HepG2 (cell line): ENCODE data around the gene CCDC142. TPM values are rescaled to one million over a fixed set of nuclear protein-coding genes. Genes with fewer than 3 reads are reported as not detected.
A peak's percentile ranks its signal among the peaks of the same experiment; 100 is the strongest.

Source experiments
- CCDC6 ChIP-seq: sonication (generic); formaldehyde crosslinking; IDR thresholded peaks from 2 replicates; pipeline ENCODE4 v1.8.1; 2022; ENCODE audit warnings: mild to moderate bottlenecking, missing genetic modification reagents, moderate library complexity
- GABPA ChIP-seq, 2 experiments: IDR thresholded peaks; 2 replicates each; pipeline ENCODE4 v1.6.1; 2011 to 2016; ENCODE audit warnings: low read depth in 2 of 2, low read length in 1 of 2, missing biosample characterization in 1 of 2, missing genetic modification characterization in 1 of 2
- HES4 ChIP-seq: sonication (generic); formaldehyde crosslinking; IDR thresholded peaks from 2 replicates; pipeline ENCODE4 v1.9.0; 2021; ENCODE audit warnings: mild to moderate bottlenecking, missing genetic modification reagents, borderline replicate concordance
- HHEX ChIP-seq: IDR thresholded peaks from 2 replicates; pipeline ENCODE4 v1.6.1; 2016; ENCODE audit warnings: control low read depth
- HIC2 ChIP-seq: sonication (generic); formaldehyde crosslinking; IDR thresholded peaks from 2 replicates; pipeline ENCODE4 v1.9.0; 2022; ENCODE audit warnings: low read depth, missing genetic modification reagents
- KLF15 ChIP-seq: sonication (generic); formaldehyde crosslinking; IDR thresholded peaks from 2 replicates; pipeline ENCODE4 v1.8.1; 2023; ENCODE audit warnings: borderline replicate concordance, mild to moderate bottlenecking, inconsistent platforms, missing genetic modification reagents, mixed read lengths
- MAFK ChIP-seq, 2 experiments: IDR thresholded peaks in 1 of 2; conservative IDR thresholded peaks in 1 of 2; 2 replicates each; pipeline ENCODE4 v1.6.1; 2011; ENCODE audit warnings: improper control_type of control experiment in 2 of 2, low read length in 2 of 2
- MAZ ChIP-seq, 2 experiments: sonication (generic) in 1 of 2; formaldehyde crosslinking in 1 of 2; IDR thresholded peaks; 2 replicates each; pipeline versions ENCODE4 v1.5.0 to v1.6.1; 2012 to 2020; ENCODE audit warnings: low read depth in 2 of 2, mild to moderate bottlenecking in 2 of 2, borderline replicate concordance in 1 of 2, improper control_type of control experiment in 1 of 2, low read length in 1 of 2, missing genetic modification reagents in 1 of 2, moderate library complexity in 1 of 2
- NCOA2 ChIP-seq: sonication (generic); formaldehyde crosslinking; IDR thresholded peaks from 2 replicates; pipeline ENCODE4 v1.8.0; 2022; ENCODE audit warnings: inconsistent platforms
- NFE2L2 ChIP-seq: fragments of 150-350 bp; IDR thresholded peaks from 2 replicates; pipeline ENCODE4 v1.6.1; 2014; ENCODE audit warnings: low read length
- RCOR2 ChIP-seq: IDR thresholded peaks from 2 replicates; pipeline ENCODE4 v1.6.1; 2016; ENCODE audit warnings: missing biosample characterization, missing genetic modification reagents
- RXRA ChIP-seq: sonication (generic); formaldehyde crosslinking; IDR thresholded peaks from 2 replicates; pipeline ENCODE4 v1.5.1; 2020; ENCODE audit warnings: missing genetic modification reagents
- SAP130 ChIP-seq: IDR thresholded peaks from 2 replicates; pipeline ENCODE4 v1.6.1; 2016; ENCODE audit warnings: low read depth
- SP1 ChIP-seq, 2 experiments: fragments of 450-650 bp in 1 of 2; sonication (generic) in 1 of 2; formaldehyde crosslinking in 1 of 2; IDR thresholded peaks; 2 replicates each; pipeline versions ENCODE4 v1.4.0 to v1.6.1; 2016 to 2020; ENCODE audit warnings: missing genetic modification reagents in 1 of 2
- TARDBP ChIP-seq: sonication (generic); formaldehyde crosslinking; IDR thresholded peaks from 2 replicates; pipeline ENCODE4 v1.8.0; 2022; ENCODE audit warnings: mild to moderate bottlenecking, missing genetic modification reagents
- TCF7L2 ChIP-seq: IDR thresholded peaks from 2 replicates; pipeline ENCODE4 v1.6.1; 2011; ENCODE audit warnings: mild to moderate bottlenecking, low read depth, low read length, moderate library complexity
- TEAD2 ChIP-seq: sonication (generic); formaldehyde crosslinking; IDR thresholded peaks from 2 replicates; pipeline ENCODE4 v1.9.0; 2021; ENCODE audit warnings: missing genetic modification reagents
- ZFY ChIP-seq: sonication (generic); formaldehyde crosslinking; IDR thresholded peaks from 2 replicates; pipeline ENCODE4 v1.4.0; 2020; ENCODE audit warnings: missing genetic modification reagents
- ZNF225 ChIP-seq: sonication (generic); formaldehyde crosslinking; IDR thresholded peaks from 2 replicates; pipeline ENCODE4 v1.4.0; 2020; ENCODE audit warnings: mild to moderate bottlenecking, missing genetic modification reagents
- ZNF256 ChIP-seq: sonication (generic); formaldehyde crosslinking; conservative IDR thresholded peaks from 2 replicates; pipeline ENCODE4 v1.4.0; 2020; ENCODE audit warnings: missing genetic modification reagents
- ZNF451 ChIP-seq: sonication (generic); formaldehyde crosslinking; IDR thresholded peaks from 2 replicates; pipeline ENCODE4 v1.5.0; 2020; ENCODE audit warnings: mild to moderate bottlenecking, missing genetic modification reagents
- ZNF607 ChIP-seq: sonication (generic); formaldehyde crosslinking; IDR thresholded peaks from 2 replicates; pipeline ENCODE4 v1.5.1; 2020; ENCODE audit warnings: missing genetic modification reagents, mild to moderate bottlenecking, borderline replicate concordance
- ZNF670 ChIP-seq: sonication (generic); formaldehyde crosslinking; IDR thresholded peaks from 2 replicates; pipeline ENCODE4 v1.8.0; 2022; ENCODE audit warnings: mild to moderate bottlenecking, missing genetic modification reagents, borderline replicate concordance
- ZNF792 ChIP-seq: IDR thresholded peaks from 2 replicates; pipeline ENCODE4 v1.6.1; 2016
- polyA plus RNA-seq, 8 experiments: library from polyadenylated mRNA; depleted of rRNA in 3 of 8; stranded (reverse) in 7 of 8; unstranded in 1 of 8; fragments of >200 nt; fragmentation: Illumina TruSeq in 4 of 8; extraction: Trizol in 4 of 8; gene quantifications; 2 replicates each; pipeline versions ENCODE4 v1.2.1 to v1.2.3, GENCODE V29; 2011 to 2016; ENCODE audit warnings: low read depth in 4 of 8, missing spikeins in 1 of 8, mixed read lengths in 1 of 8; ENCODE audit not compliant: insufficient read depth in 1 of 8
- total RNA-seq, 5 experiments: library from RNA; depleted of rRNA; stranded (reverse); fragments of >200 nt; fragmentation: Illumina TruSeq; extraction: Trizol; gene quantifications; 2 replicates each; pipeline ENCODE4 v1.2.3, GENCODE V29; 2016; ENCODE audit warnings: low read depth in 1 of 5
- TF ChIP-seq, protein P1 (sequence below): sonication (generic); formaldehyde crosslinking; IDR thresholded peaks from 2 replicates; pipeline ENCODE4 v1.8.0; 2022; ENCODE audit warnings: missing genetic modification reagents, mild to moderate bottlenecking, inconsistent platforms, borderline replicate concordance
- TF ChIP-seq, protein P2 (sequence below): sonication (generic); formaldehyde crosslinking; IDR thresholded peaks from 2 replicates; pipeline ENCODE4 v1.5.0; 2020; ENCODE audit warnings: mild to moderate bottlenecking, missing genetic modification reagents

CCDC142 gene
- total and polyA plus RNA-seq, 2 of the 13 experiments (the other 11 are each of a cell fraction or from before 2014, with no cell fraction given): 14.7 to 30.4 TPM

GRCh38 chr2:74513605-74514367, 31.0 kb upstream of the CCDC142 start (continued):
- TF ChIP-seq, protein P1, sequence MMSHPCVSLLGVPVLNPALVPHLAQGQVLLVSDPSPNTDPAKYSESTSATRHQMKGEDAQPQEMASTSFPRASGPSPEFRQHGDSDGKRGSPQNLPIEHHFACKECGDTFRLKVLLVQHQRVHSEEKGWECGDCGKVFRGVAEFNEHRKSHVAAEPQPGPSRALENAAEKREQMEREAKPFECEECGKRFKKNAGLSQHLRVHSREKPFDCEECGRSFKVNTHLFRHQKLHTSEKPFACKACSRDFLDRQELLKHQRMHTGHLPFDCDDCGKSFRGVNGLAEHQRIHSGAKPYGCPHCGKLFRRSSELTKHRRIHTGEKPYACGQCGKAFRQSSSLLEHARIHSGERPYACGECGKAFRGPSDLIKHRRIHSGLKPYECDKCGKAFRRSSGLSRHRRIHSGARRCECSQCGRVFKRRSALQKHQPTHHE: no peak
- TF ChIP-seq KLF15 (CRISPR knock-in tag) (no peak), CCDC6 (CRISPR knock-in tag) (peak; percentile 48; the same call in 1 of the 2 replicates), GABPA (IDR thresholded peaks at IDR 0.05; ENCODE audit: low read depth, low read length) (no peak), GABPA (CRISPR knock-in tag; IDR thresholded peaks at IDR 0.05; ENCODE audit: low read depth) (no peak), ZFY (CRISPR knock-in tag) (no peak), ZNF256 (CRISPR knock-in tag) (0 out of 2 replicates have a peak, but pooled peaks have one; percentile 10), NCOA2 (CRISPR knock-in tag) (0 out of 2 replicates have a peak, but pooled peaks have one; percentile 2), ZNF792 (CRISPR knock-in tag) (no peak), RXRA (CRISPR knock-in tag) (peak; percentile 25; the same call in 1 of the 2 replicates), ZNF451 (CRISPR knock-in tag) (no peak), TEAD2 (no peak), TARDBP (CRISPR knock-in tag) (peak; percentile 53; the same call in 1 of the 2 replicates), SAP130 (no peak), SP1 (IDR thresholded peaks at IDR 0.05) (no peak), SP1 (CRISPR knock-in tag; IDR thresholded peaks at IDR 0.05) (peak; percentile 12; the same call in 1 of the 2 replicates), ZNF225 (CRISPR knock-in tag) (0 out of 2 replicates have a peak, but pooled peaks have one; percentile 10), TCF7L2 (no peak), MAFK (conservative IDR thresholded peaks at IDR 0.05 in 1 of 2, IDR thresholded peaks at IDR 0.05 in 1 of 2; ENCODE audit: low read length in 2 of 2) (peak; percentile 38 to 62), MAZ (IDR thresholded peaks at IDR 0.05; ENCODE audit: borderline replicate concordance, low read depth, low read length) (no peak), MAZ (CRISPR knock-in tag; IDR thresholded peaks at IDR 0.05; ENCODE audit: low read depth) (0 out of 2 replicates have a peak, but pooled peaks have one; percentile 2), HES4 (CRISPR knock-in tag) (no peak), HIC2 (CRISPR knock-in tag) (no peak), RCOR2 (CRISPR knock-in tag) (no peak), ZNF670 (CRISPR knock-in tag) (no peak), ZNF607 (CRISPR knock-in tag) (0 out of 2 replicates have a peak, but pooled peaks have one; percentile 7), NFE2L2 (no peak), HHEX (CRISPR knock-in tag) (no peak)
- TF ChIP-seq, protein P2, sequence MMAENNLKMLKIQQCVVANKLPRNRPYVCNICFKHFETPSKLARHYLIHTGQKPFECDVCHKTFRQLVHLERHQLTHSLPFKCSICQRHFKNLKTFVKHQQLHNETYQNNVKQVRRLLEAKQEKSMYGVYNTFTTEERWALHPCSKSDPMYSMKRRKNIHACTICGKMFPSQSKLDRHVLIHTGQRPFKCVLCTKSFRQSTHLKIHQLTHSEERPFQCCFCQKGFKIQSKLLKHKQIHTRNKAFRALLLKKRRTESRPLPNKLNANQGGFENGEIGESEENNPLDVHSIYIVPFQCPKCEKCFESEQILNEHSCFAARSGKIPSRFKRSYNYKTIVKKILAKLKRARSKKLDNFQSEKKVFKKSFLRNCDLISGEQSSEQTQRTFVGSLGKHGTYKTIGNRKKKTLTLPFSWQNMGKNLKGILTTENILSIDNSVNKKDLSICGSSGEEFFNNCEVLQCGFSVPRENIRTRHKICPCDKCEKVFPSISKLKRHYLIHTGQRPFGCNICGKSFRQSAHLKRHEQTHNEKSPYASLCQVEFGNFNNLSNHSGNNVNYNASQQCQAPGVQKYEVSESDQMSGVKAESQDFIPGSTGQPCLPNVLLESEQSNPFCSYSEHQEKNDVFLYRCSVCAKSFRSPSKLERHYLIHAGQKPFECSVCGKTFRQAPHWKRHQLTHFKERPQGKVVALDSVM: peak; percentile 84
